GM23338 (cell line): Measurements from ENCODE around the gene PINK1.

ENCODE experiments used
- EZH2 ChIP-seq: fragments of 200-600 bp; sonication (generic); IDR thresholded peaks from one replicate; pipeline ENCODE4 v1.8.0; 2017; ENCODE audit warnings: antibody characterized with exemption, mild to moderate bottlenecking, low read depth; ENCODE audit not compliant: unreplicated experiment
- EZH2phosphoT487 ChIP-seq: fragments of 200-600 bp; sonication (generic); IDR thresholded peaks from one replicate; pipeline ENCODE4 v1.8.1; 2018; ENCODE audit warnings: antibody characterized with exemption; ENCODE audit not compliant: unreplicated experiment
- JUNB ChIP-seq: IDR thresholded peaks from one replicate; pipeline ENCODE4 v1.6.1; 2016; ENCODE audit warnings: antibody characterized with exemption; ENCODE audit not compliant: unreplicated experiment
- REST ChIP-seq: IDR thresholded peaks from one replicate; pipeline ENCODE4 v1.6.1; 2018; ENCODE audit warnings: antibody characterized with exemption; ENCODE audit not compliant: unreplicated experiment
- STAT1 ChIP-seq: IDR thresholded peaks from one replicate; pipeline ENCODE4 v1.6.1; 2016; ENCODE audit warnings: antibody characterized with exemption; ENCODE audit not compliant: unreplicated experiment
- TF ChIP-seq, protein P1 (sequence below), 2 experiments: fragments of 200-600 bp in 1 of 2; sonication (generic) in 1 of 2; conservative IDR thresholded peaks; 2 replicates each; pipeline versions ENCODE4 v1.5.1 to v1.6.1; 2016 to 2017; ENCODE audit warnings: antibody characterized with exemption in 2 of 2, low read depth in 2 of 2, mild to moderate bottlenecking in 2 of 2, moderate library complexity in 1 of 2

DNA sequence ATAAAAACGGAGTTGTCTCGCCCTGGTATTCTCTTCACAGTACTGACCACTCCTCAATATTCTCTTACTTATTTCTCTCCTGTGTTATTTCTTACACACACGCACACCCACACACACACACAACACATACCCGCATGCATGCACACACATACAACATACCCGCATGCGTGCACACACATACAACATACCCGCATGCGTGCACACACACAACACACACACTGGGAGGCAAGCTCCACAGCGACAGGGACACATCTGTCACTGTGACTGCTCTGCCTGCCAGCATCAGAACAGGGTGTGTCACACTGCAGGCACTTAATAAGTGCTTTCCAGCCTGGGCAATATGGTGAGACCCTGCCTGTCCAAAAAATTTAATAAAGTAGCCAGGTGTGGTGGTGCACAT lies 48.7 kb downstream of the PINK1 start:
- TF ChIP-seq, protein P1, sequence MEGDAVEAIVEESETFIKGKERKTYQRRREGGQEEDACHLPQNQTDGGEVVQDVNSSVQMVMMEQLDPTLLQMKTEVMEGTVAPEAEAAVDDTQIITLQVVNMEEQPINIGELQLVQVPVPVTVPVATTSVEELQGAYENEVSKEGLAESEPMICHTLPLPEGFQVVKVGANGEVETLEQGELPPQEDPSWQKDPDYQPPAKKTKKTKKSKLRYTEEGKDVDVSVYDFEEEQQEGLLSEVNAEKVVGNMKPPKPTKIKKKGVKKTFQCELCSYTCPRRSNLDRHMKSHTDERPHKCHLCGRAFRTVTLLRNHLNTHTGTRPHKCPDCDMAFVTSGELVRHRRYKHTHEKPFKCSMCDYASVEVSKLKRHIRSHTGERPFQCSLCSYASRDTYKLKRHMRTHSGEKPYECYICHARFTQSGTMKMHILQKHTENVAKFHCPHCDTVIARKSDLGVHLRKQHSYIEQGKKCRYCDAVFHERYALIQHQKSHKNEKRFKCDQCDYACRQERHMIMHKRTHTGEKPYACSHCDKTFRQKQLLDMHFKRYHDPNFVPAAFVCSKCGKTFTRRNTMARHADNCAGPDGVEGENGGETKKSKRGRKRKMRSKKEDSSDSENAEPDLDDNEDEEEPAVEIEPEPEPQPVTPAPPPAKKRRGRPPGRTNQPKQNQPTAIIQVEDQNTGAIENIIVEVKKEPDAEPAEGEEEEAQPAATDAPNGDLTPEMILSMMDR (conservative IDR thresholded peaks at IDR 0.05; ENCODE audit: low read depth in 2 of 2), result no peak
- TF ChIP-seq JUNB (no peak), REST (no peak), EZH2 (no peak), EZH2phosphoT487 (no peak), STAT1 (no peak)
